IPS-18c (cell line): ENCODE data around the gene P2RX4.
"Not testable (repeated sequence)": the region's sequence is repeated elsewhere in the genome, so short reads cannot be mapped to it uniquely, and the experiment has no call there.

Experiments
- H3K4me3 ChIP-seq: 2 replicates; pipeline ENCODE4 v1.7.0; 2013; ENCODE audit warnings: low read depth, mild to moderate bottlenecking, low read length, moderate library complexity; ENCODE audit not compliant: insufficient read depth
- H3K9me3 ChIP-seq: one replicate; pipeline ENCODE4 v1.6.1; 2013; ENCODE audit warnings: mild to moderate bottlenecking, low read length, moderate library complexity; ENCODE audit not compliant: control insufficient read depth, insufficient read depth

P2RX4 gene, protein sequence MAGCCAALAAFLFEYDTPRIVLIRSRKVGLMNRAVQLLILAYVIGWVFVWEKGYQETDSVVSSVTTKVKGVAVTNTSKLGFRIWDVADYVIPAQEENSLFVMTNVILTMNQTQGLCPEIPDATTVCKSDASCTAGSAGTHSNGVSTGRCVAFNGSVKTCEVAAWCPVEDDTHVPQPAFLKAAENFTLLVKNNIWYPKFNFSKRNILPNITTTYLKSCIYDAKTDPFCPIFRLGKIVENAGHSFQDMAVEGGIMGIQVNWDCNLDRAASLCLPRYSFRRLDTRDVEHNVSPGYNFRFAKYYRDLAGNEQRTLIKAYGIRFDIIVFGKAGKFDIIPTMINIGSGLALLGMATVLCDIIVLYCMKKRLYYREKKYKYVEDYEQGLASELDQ

DNA sequence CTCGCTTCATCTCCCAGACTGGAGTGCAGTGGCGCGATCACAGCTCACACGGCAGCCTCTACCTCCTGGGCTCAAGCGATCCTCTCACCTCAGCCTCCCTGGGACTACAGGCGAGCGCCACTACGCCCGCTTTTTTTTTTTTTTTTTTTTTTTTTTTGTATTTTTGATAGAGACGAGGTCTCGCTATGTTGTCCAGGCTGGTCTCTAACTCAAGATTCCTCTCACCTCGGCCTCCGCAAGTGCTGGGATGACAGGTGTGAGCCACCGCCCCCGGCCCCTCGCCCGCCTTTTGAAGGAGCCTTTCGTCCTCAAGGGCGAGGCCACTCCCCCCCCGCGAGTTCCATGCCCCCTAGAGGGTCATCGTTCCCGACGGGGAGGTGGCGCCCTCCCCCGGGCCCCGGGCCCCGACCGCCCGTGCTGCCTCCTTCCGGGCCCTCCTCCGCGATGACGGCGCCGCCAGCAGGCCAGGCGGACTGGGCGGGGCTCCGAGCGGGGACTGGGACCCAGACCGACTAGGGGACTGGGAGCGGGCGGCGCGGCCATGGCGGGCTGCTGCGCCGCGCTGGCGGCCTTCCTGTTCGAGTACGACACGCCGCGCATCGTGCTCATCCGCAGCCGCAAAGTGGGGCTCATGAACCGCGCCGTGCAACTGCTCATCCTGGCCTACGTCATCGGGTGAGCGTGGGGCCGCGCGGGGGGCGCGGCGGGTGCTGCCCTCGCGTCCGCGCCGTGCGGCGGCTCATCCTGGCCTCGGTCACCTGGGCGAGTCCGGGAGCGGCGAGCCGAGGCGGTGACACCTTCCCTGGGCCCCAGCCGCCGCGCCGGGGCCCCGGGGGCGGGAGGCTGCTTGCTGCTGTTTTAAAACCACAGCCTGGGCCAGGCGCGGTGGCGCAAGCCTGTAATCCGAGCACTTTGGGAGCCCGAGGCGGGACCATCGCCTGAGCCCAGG, at the start of gene P2RX4:
Gene P2RX4, plus strand, starts transcription at position 506 of the 949 bp plus-strand sequence. Its CDS starts 36 bp downstream, at position 542.
- Histone ChIP-seq H3K4me3 (peak within 1 kb of the TSS; percentile 89), H3K9me3 (no peaks in the 10 kb centered on the region)

DNA sequence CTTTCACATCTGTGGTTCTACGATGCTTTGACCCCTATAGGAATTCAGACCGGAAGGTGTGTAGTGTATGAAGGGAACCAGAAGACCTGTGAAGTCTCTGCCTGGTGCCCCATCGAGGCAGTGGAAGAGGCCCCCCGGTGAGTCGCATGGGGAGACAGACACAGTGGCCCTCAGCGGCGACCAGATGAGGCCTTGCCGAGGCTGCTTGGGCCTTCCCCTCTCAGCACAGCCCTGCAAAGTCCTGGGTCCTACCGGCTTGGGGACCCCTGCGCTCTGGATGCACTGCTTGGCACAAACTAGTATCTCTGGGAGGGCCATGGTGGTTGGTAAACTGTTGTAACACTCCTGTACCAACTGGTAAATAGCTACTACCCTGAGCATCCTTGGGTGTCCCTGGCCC, 47.5 kb upstream of the P2RX4 start:
- H3K4me3 ChIP-seq: no peak overlapping the region
- H3K9me3 ChIP-seq: no peaks in the 10 kb centered on the region

DNA sequence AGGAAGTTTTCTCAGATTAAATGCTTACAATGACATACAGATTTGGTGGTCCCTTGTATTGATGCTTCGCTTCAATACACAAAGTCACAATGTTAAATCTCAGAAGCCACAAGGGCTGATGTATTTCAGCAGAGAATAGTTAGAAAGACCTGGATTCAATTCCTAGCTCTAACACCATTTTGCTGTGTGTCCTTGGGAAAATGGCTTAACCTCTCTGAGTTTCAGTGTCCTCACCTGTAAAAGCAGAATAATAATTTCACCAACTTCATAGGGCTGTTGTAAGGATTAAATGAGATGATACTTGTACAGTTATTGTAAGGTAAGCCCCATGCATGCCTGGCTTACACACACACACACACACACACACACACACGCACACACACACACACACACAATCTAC, 46.9 kb upstream of the P2RX4 start:
- no peaks in the 10 kb centered on the region for H3K9me3 ChIP-seq

DNA sequence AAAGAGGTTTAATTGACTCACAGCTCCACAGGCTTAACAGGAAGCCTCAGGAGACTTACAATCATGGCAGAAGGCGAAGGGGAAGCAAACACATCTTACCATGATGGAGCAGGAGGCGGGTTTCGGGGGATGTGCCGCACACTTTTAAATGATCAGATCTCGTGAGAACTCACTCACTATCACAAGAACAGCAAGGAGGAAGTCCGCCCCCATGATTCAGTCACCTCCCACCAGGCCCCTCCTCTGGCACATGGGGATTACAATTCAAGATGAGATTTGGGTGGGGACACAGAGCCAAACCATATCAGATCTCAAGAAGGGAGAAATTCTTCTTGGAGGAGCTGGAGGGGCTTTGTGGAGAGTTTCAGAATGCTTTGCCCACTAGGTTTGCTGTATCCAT, 45.1 kb upstream of the P2RX4 start:
- not testable (repeated sequence) for H3K9me3 ChIP-seq, H3K4me3 ChIP-seq

More for the DNA sequence above, 46.9 kb upstream of the P2RX4 start:
- no peak overlapping the region for H3K4me3 ChIP-seq

DNA sequence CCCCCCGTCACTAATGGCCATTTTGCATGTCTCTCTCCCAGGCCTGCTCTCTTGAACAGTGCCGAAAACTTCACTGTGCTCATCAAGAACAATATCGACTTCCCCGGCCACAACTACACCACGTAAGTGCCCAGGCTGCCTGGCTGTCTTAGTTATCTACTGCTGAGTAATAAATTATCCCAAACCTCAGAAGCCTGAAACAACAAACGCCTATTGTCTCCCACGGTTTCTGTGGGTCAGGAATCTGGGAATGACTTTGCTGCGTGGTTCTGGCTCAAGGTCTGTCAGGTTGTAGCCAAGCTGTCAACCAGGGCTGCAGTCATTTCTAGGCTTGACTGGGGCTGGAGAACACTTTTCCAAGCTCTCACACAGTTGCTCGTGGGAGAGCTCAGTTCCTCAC, 44.6 kb upstream of the P2RX4 start:
- Histone ChIP-seq H3K9me3 (no peaks in the 10 kb centered on the region), H3K4me3 (no peak overlapping the region)

DNA sequence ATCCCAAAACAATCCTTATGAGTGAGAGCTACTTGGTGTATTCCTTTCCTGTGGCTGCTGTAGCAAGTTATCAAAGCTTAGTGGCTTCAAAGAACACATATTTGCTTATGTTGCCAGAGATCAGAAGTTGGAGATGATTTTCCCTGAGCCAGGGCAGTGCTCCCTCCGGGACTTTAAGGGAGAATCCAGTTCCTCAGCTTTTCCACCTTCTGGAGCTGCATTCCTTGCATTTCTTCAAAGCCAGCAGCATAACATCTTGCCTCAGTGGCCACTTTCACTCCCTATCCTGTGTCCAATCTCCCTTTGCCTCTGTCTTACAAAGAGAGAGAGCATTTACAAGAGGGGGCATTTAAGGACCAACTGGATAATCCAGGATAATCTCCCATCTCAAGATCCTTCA, 43.6 kb upstream of the P2RX4 start:
- H3K4me3 ChIP-seq: no peak overlapping the region
- no peaks in the 10 kb centered on the region for H3K9me3 ChIP-seq

DNA sequence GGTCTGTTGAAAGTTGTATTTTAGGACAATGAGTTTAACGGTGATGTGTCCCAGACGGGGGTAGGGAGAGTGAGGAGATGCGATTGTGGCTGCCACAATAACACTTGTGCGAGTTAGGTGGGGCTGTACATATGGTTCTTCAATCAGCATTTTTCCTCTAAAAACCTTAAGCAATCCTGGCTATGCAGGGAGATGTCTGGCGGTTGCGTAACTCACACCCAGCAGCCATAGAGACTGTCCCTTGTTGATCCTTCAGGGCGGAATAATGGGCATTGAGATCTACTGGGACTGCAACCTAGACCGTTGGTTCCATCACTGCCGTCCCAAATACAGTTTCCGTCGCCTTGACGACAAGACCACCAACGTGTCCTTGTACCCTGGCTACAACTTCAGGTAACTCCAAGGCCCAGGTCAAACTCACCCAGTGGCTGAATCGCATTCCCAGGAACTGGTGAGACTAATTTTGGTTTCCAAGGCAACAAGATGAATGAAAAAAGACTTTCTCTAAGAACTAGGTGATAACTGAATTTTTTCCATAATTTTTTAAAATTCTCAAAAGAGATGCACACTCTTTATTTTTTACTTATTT, 42.6 kb upstream of the P2RX4 start:
- Histone ChIP-seq H3K4me3 (no peak overlapping the region), H3K9me3 (no peaks in the 10 kb centered on the region)

DNA sequence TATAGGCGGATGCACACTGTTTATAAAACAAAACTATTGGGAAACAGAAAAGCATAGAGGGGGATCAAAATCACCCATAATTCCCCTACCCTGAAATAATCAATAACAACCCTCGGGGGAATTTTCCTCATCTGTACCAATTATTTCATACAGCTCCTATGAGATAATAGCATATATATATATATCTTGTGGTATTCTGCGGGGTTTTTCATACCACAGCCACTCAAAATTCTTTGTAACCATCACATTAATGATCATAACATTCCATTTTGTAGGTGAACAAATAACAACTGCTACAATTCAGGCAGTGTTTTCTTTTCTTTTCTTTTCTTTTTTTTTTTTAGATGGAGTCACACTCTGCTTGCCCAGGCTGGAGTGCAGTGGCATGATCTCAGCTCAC, 42.0 kb upstream of the P2RX4 start:
- no peaks in the 10 kb centered on the region for H3K9me3 ChIP-seq
- H3K4me3 ChIP-seq: no peak overlapping the region

DNA sequence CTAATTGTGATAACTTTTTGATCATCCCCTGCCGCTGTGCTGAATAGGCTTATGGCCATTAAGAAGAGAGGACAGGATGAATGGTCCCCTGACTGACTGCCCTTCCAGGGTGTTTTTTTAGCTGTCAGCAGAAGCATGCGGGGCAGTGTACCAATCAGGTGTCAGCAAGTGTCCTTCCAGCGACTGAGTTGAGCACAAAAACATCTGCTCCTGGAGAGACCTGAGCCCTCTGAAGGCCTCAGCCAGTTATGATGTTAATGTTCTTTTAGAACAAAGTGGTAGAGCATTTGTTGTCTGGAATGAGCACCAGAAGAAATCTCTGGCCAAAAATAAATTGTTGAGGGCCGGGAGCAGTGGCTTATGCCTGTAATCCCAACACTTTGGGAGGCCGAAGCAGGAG, 39.8 kb upstream of the P2RX4 start:
- H3K4me3 ChIP-seq: no peak overlapping the region
- no peaks in the 10 kb centered on the region for H3K9me3 ChIP-seq

DNA sequence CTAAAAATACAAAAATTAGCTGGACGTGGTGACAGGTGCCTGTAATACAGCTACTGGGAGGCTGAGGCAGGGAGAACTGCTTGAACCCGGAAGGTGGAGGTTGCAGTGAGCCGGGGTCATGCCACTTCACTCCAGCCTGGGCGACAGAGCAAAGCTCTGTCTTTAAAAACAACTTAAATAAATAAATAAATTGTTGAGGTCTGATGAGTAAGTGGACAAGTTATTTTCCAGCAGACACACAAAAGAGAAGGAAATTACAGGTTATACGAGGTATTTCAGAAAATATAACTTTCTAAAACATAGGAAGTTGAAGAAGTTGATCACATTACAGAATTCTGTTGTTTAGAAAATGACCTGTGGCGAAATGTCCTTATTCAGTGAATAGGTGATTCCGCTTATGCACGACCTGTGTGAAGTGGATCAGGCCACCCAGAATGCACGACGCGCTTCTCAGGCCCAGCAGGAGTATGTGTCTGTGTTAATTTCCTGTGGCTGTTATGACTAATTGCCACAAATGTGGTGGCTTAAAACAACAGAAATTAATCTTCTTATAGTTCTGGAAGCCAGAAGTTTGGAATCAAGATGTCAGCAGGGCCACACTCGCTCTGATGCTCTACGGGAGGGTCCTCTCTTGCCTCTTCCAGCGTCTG, 39.2 kb upstream of the P2RX4 start:
- Histone ChIP-seq H3K4me3 (no peak overlapping the region), H3K9me3 (no peaks in the 10 kb centered on the region)

DNA sequence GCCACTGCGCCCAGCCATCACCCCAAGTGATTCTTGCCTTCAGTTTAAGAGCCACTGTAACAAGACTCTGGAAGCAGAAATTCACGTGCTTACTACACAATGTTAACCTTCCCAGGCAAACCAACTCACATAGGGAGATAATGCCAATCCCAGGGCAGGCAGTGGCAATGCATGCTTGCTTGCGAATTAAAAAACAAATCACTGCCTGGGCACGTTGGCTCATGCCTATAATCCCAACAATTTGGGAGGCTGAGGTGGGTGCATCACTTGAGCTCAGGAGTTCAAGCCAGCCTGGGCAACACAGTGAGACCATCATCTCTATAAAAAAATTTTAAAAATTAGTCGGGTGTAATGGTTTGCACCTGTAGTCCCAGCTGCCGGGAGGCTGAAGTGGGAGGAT, 37.8 kb upstream of the P2RX4 start:
- Histone ChIP-seq H3K9me3 (no peaks in the 10 kb centered on the region), H3K4me3 (no peak overlapping the region)

DNA sequence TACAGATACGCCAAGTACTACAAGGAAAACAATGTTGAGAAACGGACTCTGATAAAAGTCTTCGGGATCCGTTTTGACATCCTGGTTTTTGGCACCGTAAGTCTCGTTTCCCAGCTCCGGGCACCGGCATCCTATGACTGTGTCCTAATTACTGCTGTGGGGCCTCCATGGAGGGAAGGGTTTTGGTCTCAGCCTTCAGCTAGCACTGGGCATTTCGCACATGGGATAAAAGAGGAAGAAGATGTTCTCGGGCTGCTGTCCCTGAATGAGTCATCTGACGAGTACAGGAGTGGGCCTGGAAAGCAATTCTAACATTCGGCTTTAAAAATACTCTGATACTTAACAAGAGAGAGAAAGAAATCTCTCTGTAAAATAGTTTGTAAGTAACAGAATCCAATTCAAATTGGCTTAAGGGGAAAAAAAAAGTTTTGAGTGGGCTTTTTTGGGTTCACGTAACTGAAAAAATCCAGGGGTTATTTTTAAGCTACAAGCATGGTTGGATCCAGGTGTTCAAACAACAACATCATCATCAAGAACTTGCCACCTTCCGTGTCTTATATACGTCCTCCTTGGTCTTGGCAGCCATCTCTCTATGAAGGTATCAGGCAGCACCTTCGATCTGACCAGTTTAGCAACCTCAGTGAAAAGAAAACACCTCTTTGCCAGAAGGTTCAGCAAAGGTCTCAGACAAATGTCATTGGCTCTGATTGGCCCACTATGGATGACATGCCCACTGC, 34.4 kb upstream of the P2RX4 start:
- Histone ChIP-seq H3K4me3 (no peak overlapping the region), H3K9me3 (no peaks in the 10 kb centered on the region)

DNA sequence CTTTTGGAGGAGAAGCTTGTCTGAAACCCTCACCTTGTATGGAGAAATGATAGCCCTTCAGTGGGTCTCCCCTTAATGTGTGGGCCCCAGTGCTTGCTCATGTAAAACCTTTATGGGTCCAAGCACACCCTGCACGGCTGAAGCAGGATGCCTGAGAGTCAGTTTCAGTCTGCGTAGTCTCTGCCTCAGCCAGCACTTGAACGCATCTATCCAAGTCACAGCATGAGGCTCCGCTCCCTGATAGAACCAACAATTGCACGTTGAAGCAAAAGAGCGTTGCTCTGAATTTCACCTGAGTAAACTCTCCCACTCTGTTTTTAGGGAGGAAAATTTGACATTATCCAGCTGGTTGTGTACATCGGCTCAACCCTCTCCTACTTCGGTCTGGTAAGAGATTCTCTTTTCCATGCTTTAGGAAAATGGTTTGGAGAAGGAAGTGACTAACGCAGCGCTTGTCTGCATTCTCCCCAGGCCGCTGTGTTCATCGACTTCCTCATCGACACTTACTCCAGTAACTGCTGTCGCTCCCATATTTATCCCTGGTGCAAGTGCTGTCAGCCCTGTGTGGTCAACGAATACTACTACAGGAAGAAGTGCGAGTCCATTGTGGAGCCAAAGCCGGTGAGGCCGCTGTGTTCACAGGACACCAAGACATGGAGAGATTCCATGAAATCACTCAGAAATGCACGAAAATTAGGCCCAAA, 33.0 kb upstream of the P2RX4 start:
- Histone ChIP-seq H3K9me3 (no peaks in the 10 kb centered on the region), H3K4me3 (no peak overlapping the region)

DNA sequence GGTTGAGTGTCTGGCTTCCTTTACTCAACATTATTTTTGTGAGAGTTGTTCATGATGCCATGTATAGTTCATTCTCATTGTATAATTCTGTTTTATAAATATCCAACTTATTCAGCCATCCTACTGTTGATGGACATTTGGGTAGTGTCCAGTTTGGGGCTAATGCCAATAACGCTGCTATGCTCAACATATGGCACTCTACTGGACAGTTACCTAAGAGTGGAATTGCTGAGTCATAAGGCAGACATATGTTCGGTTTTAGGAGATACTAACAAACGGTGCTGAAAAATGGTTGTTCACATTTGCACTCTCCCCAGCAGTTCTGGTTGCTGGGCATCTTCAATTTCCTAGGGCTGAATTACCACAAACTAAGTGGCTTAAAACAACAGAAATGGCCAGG, 28.7 kb upstream of the P2RX4 start:
- no peaks in the 10 kb centered on the region for H3K9me3 ChIP-seq
- H3K4me3 ChIP-seq: no peak overlapping the region

DNA sequence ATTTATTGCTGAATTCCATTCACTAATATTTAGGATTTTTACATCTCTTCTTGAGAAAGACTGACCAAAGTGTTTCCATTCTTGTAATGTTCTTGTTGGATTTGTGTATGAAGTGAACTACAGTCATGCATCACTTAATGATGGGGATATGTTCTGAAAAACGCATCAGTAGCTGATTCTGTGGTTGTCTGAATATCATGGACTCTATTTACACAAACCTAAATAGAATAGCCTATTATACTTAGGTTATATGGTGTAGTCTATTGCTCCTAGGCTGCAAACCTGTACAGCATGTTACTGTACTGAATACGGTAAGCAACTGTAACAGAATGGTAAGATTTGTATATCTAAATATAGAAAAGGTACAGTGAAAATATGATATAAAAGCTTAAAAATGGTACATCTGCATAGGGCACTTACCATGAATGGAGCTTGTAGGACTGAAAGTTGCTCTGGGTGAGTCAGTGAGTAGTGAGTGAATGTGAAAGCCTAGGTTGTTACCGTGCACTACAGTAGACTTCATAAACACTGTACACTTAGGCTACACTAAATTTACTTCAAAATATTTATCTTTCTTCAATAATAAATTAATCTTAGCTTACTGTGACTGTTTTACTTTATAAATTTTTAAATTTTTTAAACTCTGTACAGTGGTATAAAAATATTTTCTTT, 27.6 kb upstream of the P2RX4 start:
- H3K9me3 ChIP-seq: no peaks in the 10 kb centered on the region

DNA sequence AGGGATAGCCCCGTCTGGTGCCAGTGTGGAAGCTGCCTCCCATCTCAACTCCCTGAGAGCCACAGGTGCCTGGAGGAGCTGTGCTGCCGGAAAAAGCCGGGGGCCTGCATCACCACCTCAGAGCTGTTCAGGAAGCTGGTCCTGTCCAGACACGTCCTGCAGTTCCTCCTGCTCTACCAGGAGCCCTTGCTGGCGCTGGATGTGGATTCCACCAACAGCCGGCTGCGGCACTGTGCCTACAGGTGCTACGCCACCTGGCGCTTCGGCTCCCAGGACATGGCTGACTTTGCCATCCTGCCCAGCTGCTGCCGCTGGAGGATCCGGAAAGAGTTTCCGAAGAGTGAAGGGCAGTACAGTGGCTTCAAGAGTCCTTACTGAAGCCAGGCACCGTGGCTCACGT, 25.5 kb upstream of the P2RX4 start:
- H3K9me3 ChIP-seq: no peaks in the 10 kb centered on the region
- no peak overlapping the region for H3K4me3 ChIP-seq

More for the DNA sequence above, 27.6 kb upstream of the P2RX4 start:
- H3K4me3 ChIP-seq: no peak overlapping the region
